Trophoblast cell (in vitro differentiated cells and primary cell): Measurements from ENCODE around the gene TNS3.

Experiments
- DNase-seq, 2 donors: peaks; one replicate each; pipeline ENCODE4 v3.0.0-alpha.2; 2016
- H2AFZ ChIP-seq: 2 replicates; pipeline ENCODE4 v1.6.1; 2013; ENCODE audit warnings: low read length, moderate library complexity, mild to moderate bottlenecking; ENCODE audit not compliant: insufficient read depth, poor library complexity
- H2AK5ac ChIP-seq: 2 replicates; pipeline ENCODE4 v1.6.1; 2013; ENCODE audit warnings: mild to moderate bottlenecking, low read length
- H2BK120ac ChIP-seq: 2 replicates; pipeline ENCODE4 v1.6.1; 2013; ENCODE audit warnings: low read length, mild to moderate bottlenecking, moderate library complexity; ENCODE audit not compliant: insufficient read depth, poor library complexity
- H2BK12ac ChIP-seq: 2 replicates; pipeline ENCODE4 v1.6.1; 2013; ENCODE audit warnings: mild to moderate bottlenecking, low read length, moderate library complexity
- H2BK5ac ChIP-seq: 2 replicates; pipeline ENCODE4 v1.6.1; 2013; ENCODE audit warnings: low read length, low read depth, moderate library complexity, mild to moderate bottlenecking; ENCODE audit not compliant: poor library complexity
- H3K14ac ChIP-seq: 2 replicates; pipeline ENCODE4 v1.6.1; 2013; ENCODE audit warnings: mild to moderate bottlenecking, low read length
- H3K18ac ChIP-seq: 2 replicates; pipeline ENCODE4 v1.6.1; 2013; ENCODE audit warnings: mild to moderate bottlenecking, low read length
- H3K23ac ChIP-seq: 2 replicates; pipeline ENCODE4 v1.6.1; 2013; ENCODE audit warnings: low read length
- H3K27ac ChIP-seq: 2 replicates; pipeline ENCODE4 v1.5.1; 2013; ENCODE audit warnings: low read depth, mild to moderate bottlenecking, inconsistent platforms, low read length, moderate library complexity
- H3K27me3 ChIP-seq: 2 replicates; pipeline ENCODE4 v1.6.1; 2013; ENCODE audit warnings: inconsistent platforms, mild to moderate bottlenecking, low read length, moderate library complexity; ENCODE audit not compliant: insufficient read depth
- H3K36me3 ChIP-seq, 2 experiments: 1 replicate in 1 of 2; 2 replicates in 1 of 2; pipeline ENCODE4 v1.6.1; 2013; ENCODE audit warnings: low read length in 2 of 2, mild to moderate bottlenecking in 2 of 2, moderate library complexity in 1 of 2; ENCODE audit not compliant: insufficient read depth in 2 of 2, control insufficient read depth in 1 of 2
- H3K4ac ChIP-seq: 2 replicates; pipeline ENCODE4 v1.6.1; 2013; ENCODE audit warnings: low read depth, mild to moderate bottlenecking, low read length, moderate library complexity
- H3K4me1 ChIP-seq, 2 experiments: 1 replicate in 1 of 2; 2 replicates in 1 of 2; pipeline ENCODE4 v1.6.1; 2013; ENCODE audit warnings: low read length in 2 of 2, mild to moderate bottlenecking in 2 of 2, moderate library complexity in 1 of 2; ENCODE audit not compliant: insufficient read depth in 2 of 2, control insufficient read depth in 1 of 2
- H3K4me2 ChIP-seq: 2 replicates; pipeline ENCODE4 v1.6.1; 2013; ENCODE audit warnings: inconsistent platforms, mild to moderate bottlenecking, low read length, moderate library complexity
- H3K4me3 ChIP-seq: 2 replicates; pipeline ENCODE4 v1.5.1; 2013; ENCODE audit warnings: mild to moderate bottlenecking, low read depth, low read length, inconsistent platforms
- H3K79me1 ChIP-seq: one replicate; pipeline ENCODE4 v1.6.1; 2013; ENCODE audit warnings: low read length
- H3K79me2 ChIP-seq: 2 replicates; pipeline ENCODE4 v1.6.1; 2013; ENCODE audit warnings: low read length, mild to moderate bottlenecking; ENCODE audit not compliant: control insufficient read depth, insufficient read depth, poor library complexity
- H3K9ac ChIP-seq: 2 replicates; pipeline ENCODE4 v1.6.1; 2013; ENCODE audit warnings: mild to moderate bottlenecking, low read length
- H3K9me3 ChIP-seq: 2 replicates; pipeline ENCODE4 v1.6.1; 2013; ENCODE audit warnings: low read depth, mild to moderate bottlenecking, control low read depth, inconsistent platforms, low read length; ENCODE audit not compliant: insufficient read depth
- H4K12ac ChIP-seq: 2 replicates; pipeline ENCODE4 v1.6.1; 2013; ENCODE audit warnings: low read depth, mild to moderate bottlenecking, low read length, moderate library complexity
- H4K8ac ChIP-seq: 2 replicates; pipeline ENCODE4 v1.6.1; 2013; ENCODE audit warnings: low read depth, mild to moderate bottlenecking, low read length, moderate library complexity
- H4K91ac ChIP-seq: one replicate; pipeline ENCODE4 v1.6.1; 2013; ENCODE audit warnings: low read depth, mild to moderate bottlenecking, low read length, moderate library complexity
- WGBS: extraction: QIAGEN DNeasy Blood & Tissue Kit; methylation state at CpG from one replicate; pipeline ENCODE4 v1.1.7; 2013; ENCODE audit warnings: missing lambda C conversion rate; ENCODE audit not compliant: insufficient read length, insufficient coverage; ENCODE audit errors: extremely low coverage; 5-methylcytosine and 5-hydroxymethylcytosine counted together

Gene TNS3

DNA sequence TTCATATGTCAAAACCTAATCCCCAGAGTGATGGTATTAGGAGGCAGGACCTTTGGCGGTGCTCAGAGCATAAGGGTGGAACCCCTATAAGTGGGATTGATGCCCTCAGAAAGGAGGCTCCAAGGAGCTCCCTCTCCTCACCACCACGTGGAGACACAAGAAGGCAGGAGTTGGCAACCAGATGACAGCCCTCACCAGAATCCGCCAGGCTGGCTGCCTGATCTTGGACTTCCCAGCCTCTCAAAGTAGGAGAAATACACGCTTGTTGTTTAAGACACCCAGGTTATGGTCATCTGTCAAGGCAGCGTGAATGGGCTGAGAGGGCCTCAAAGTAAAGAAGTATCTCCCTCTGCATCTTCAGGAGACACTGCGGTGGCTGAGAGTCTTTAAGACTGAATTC, 187.7 kb downstream of the TNS3 start:
- Histone ChIP-seq H3K18ac (no peak overlapping the region), H2BK12ac (no peak overlapping the region), H3K79me2 (no peaks in the 10 kb centered on the region), H3K9ac (no peak overlapping the region), H3K36me3 (peaks cover 69 to 75% of the 10 kb centered on the region in 2 experiments), H3K14ac (no peak overlapping the region), H4K8ac (no peak overlapping the region), H3K27ac (no peak overlapping the region), H3K4me2 (no peak overlapping the region), H3K4me3 (no peak overlapping the region), H2BK120ac (no peak overlapping the region), H3K4me1 (no peaks in the 10 kb centered on the region), H2AFZ (no peak overlapping the region), H3K27me3 (no peaks in the 10 kb centered on the region), H3K23ac (no peak overlapping the region), H3K9me3 (no peaks in the 10 kb centered on the region), H3K4ac (no peak overlapping the region), H4K91ac (no peak overlapping the region), H3K79me1 (no peaks in the 10 kb centered on the region), H2BK5ac (no peak overlapping the region), H2AK5ac (no peak overlapping the region), H4K12ac (no peak overlapping the region)
- no CpG with 5 or more reads among the region's 6 CpGs for WGBS
- DNase-seq: no peak

DNA sequence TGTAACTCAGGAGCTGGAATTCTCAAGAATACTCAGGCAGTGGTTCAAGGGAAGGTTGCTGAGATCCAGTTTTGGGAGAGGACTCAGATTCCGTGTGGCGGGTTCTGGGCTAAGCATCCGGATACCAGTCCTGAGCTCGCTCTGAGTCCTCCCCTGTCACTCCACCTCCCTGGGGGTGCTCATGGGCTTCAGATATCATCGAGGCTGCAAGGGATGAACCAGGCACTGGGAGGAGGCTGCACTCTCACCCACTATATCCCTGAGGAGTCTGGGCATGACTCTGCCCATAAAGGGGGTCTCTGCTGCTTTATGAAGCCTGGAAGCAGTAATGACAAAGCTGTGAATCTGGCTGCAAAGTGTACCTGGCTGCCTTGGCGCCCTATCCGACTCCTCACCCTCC, 188.5 kb downstream of the TNS3 start:
- no peak for DNase-seq
- H3K9ac ChIP-seq: no peak overlapping the region
- H4K8ac ChIP-seq: no peak overlapping the region
- H3K4me2 ChIP-seq: no peak overlapping the region
- H3K4ac ChIP-seq: no peak overlapping the region
- no peak overlapping the region for H4K12ac ChIP-seq
- no peak overlapping the region for H2AFZ ChIP-seq
- no peaks in the 10 kb centered on the region for H3K27me3 ChIP-seq
- H3K9me3 ChIP-seq: no peaks in the 10 kb centered on the region
- no peak overlapping the region for H3K18ac ChIP-seq
- H3K4me3 ChIP-seq: no peak overlapping the region
- H2AK5ac ChIP-seq: no peak overlapping the region
- peaks cover 71 to 78% of the 10 kb centered on the region in 2 experiments for H3K36me3 ChIP-seq
- no peaks in the 10 kb centered on the region for H3K79me2 ChIP-seq
- no peak overlapping the region for H2BK120ac ChIP-seq
- no peak overlapping the region for H3K23ac ChIP-seq
- no peak overlapping the region for H3K14ac ChIP-seq
- no peaks in the 10 kb centered on the region for H3K4me1 ChIP-seq
- H3K27ac ChIP-seq: no peak overlapping the region
- no peaks in the 10 kb centered on the region for H3K79me1 ChIP-seq
- WGBS: no CpG with 5 or more reads among the region's 7 CpGs
- no peak overlapping the region for H2BK12ac ChIP-seq
- no peak overlapping the region for H4K91ac ChIP-seq
- H2BK5ac ChIP-seq: no peak overlapping the region

DNA sequence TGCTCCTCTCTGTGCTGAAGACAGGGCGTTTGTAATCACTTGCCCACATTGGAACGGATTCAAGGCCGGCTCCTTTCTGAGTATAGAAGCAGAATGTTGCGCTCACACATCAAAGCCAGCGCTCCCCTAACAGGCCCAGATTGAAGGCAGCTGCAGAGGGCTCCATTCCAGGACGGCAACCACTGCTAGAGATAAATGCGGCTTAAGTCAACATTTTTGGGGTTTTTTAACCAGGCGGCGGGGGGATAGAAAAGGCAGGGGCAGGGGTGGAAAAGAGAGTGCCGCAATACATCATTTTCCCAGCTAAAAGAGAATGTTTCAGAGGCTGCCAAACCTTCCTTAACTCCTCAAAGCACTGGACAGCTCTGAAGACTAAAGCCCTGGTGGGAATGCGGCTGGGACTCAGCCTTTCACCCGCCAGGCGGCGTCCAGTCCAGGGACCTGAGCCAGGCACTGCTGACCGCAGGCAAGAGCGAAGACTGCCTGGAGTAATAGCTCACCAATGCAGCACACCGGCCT, 189.6 kb downstream of the TNS3 start:
- Histone ChIP-seq H3K79me2 (no peaks in the 10 kb centered on the region), H3K9me3 (no peaks in the 10 kb centered on the region), H2BK12ac (no peak overlapping the region), H2AFZ (no peak overlapping the region), H3K27me3 (no peaks in the 10 kb centered on the region), H3K9ac (no peak overlapping the region), H3K4me1 (no peaks in the 10 kb centered on the region), H3K4me2 (no peak overlapping the region), H2BK5ac (no peak overlapping the region), H3K4ac (no peak overlapping the region), H2AK5ac (no peak overlapping the region), H3K36me3 (peaks cover 82 to 89% of the 10 kb centered on the region in 2 experiments), H3K4me3 (no peak overlapping the region), H3K23ac (no peak overlapping the region), H3K79me1 (no peaks in the 10 kb centered on the region), H4K8ac (no peak overlapping the region), H2BK120ac (no peak overlapping the region), H3K14ac (no peak overlapping the region), H4K12ac (no peak overlapping the region), H4K91ac (no peak overlapping the region), H3K18ac (no peak overlapping the region), H3K27ac (no peak overlapping the region)
- no CpG with 5 or more reads among the region's 17 CpGs for WGBS
- DNase-seq: no peak

DNA sequence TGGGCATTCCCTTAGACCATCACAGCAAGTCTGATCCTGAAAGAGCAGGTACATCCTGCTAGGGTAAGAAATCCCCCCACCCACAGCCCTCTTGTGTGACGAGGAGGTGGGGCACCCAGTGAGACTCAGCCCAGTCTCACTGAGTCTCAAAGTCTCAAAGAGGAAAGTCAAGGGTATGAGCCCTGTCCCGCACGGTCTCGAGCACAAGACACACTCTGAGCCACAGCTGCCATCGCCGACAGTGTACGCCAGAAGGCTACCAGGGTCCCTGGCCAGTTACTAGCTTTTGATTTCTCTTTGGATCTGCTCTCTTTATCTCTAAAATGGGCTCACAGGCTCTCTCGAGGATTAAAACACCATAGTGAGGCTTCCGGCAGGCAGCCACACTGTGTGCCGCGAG, 190.2 kb downstream of the TNS3 start:
- H2AK5ac ChIP-seq: no peak overlapping the region
- H3K36me3 ChIP-seq: peaks cover 82 to 88% of the 10 kb centered on the region in 2 experiments
- H2AFZ ChIP-seq: no peak overlapping the region
- H3K79me1 ChIP-seq: no peaks in the 10 kb centered on the region
- H3K9me3 ChIP-seq: no peaks in the 10 kb centered on the region
- H3K4me1 ChIP-seq: no peaks in the 10 kb centered on the region
- no peak overlapping the region for H3K23ac ChIP-seq
- no peak overlapping the region for H3K9ac ChIP-seq
- no peak for DNase-seq
- no peak overlapping the region for H2BK12ac ChIP-seq
- no peak overlapping the region for H4K8ac ChIP-seq
- no peak overlapping the region for H3K4me3 ChIP-seq
- H4K91ac ChIP-seq: no peak overlapping the region
- no peak overlapping the region for H2BK5ac ChIP-seq
- no peak overlapping the region for H2BK120ac ChIP-seq
- no peak overlapping the region for H3K4ac ChIP-seq
- H4K12ac ChIP-seq: no peak overlapping the region
- no peak overlapping the region for H3K18ac ChIP-seq
- H3K4me2 ChIP-seq: no peak overlapping the region
- no CpG with 5 or more reads among the region's 11 CpGs for WGBS
- no peaks in the 10 kb centered on the region for H3K79me2 ChIP-seq
- H3K14ac ChIP-seq: no peak overlapping the region
- H3K27ac ChIP-seq: no peak overlapping the region
- H3K27me3 ChIP-seq: no peaks in the 10 kb centered on the region
